ENCODE results near the gene NRL. TPM values are rescaled to one million over a fixed set of nuclear protein-coding genes. Genes with fewer than 3 reads are reported as not detected.

NRL gene
- polyA plus RNA-seq, 2 donors: 0.86 to 1.4 TPM

- Histone ChIP-seq H3K4me3 (ENCODE audit: low read depth in 1 of 2, low read length in 2 of 2) (no peak overlapping the region), H3K36me3 (ENCODE audit: control insufficient read depth in 2 of 2, insufficient read depth in 2 of 2, low read length in 1 of 2) (no peaks in the 10 kb centered on the region), H3K9me3 (ENCODE audit: control insufficient read depth in 2 of 2, insufficient read depth in 1 of 2, low read depth in 1 of 2, low read length in 1 of 2) (no peaks in the 10 kb centered on the region), H3K27me3 (ENCODE audit: control insufficient read depth in 1 of 2, insufficient read depth in 2 of 2, low read length in 2 of 2) (no peaks in the 10 kb centered on the region), H3K4me1 (ENCODE audit: control insufficient read depth in 2 of 2, insufficient read depth in 2 of 2, low read length in 1 of 2) (no peaks in the 10 kb centered on the region), H3K27ac (ENCODE audit: low read depth in 2 of 2, low read length in 1 of 2) (no peak overlapping the region)
- WGBS, 2 donors: 75 to 76% methylated on average over 4 of the region's 4 CpGs
Observed at GRCh38 chr14:24063263-24063836, 51.4 kb downstream of the NRL start.

- Histone ChIP-seq H3K4me1 (ENCODE audit: control insufficient read depth in 2 of 2, insufficient read depth in 2 of 2, low read length in 1 of 2) (no peaks in the 10 kb centered on the region), H3K27me3 (ENCODE audit: control insufficient read depth in 1 of 2, insufficient read depth in 2 of 2, low read length in 2 of 2) (no peaks in the 10 kb centered on the region), H3K27ac (ENCODE audit: low read depth in 2 of 2, low read length in 1 of 2) (no peak overlapping the region), H3K9me3 (ENCODE audit: control insufficient read depth in 2 of 2, insufficient read depth in 1 of 2, low read depth in 1 of 2, low read length in 1 of 2) (no peaks in the 10 kb centered on the region), H3K4me3 (ENCODE audit: low read depth in 1 of 2, low read length in 2 of 2) (no peak overlapping the region), H3K36me3 (ENCODE audit: control insufficient read depth in 2 of 2, insufficient read depth in 2 of 2, low read length in 1 of 2) (no peaks in the 10 kb centered on the region)
- WGBS, 2 donors: 88 to 90% methylated on average over 14 of the region's 14 CpGs
Observed at GRCh38 chr14:24062216-24062980, 52.4 kb downstream of the NRL start.

DNA sequence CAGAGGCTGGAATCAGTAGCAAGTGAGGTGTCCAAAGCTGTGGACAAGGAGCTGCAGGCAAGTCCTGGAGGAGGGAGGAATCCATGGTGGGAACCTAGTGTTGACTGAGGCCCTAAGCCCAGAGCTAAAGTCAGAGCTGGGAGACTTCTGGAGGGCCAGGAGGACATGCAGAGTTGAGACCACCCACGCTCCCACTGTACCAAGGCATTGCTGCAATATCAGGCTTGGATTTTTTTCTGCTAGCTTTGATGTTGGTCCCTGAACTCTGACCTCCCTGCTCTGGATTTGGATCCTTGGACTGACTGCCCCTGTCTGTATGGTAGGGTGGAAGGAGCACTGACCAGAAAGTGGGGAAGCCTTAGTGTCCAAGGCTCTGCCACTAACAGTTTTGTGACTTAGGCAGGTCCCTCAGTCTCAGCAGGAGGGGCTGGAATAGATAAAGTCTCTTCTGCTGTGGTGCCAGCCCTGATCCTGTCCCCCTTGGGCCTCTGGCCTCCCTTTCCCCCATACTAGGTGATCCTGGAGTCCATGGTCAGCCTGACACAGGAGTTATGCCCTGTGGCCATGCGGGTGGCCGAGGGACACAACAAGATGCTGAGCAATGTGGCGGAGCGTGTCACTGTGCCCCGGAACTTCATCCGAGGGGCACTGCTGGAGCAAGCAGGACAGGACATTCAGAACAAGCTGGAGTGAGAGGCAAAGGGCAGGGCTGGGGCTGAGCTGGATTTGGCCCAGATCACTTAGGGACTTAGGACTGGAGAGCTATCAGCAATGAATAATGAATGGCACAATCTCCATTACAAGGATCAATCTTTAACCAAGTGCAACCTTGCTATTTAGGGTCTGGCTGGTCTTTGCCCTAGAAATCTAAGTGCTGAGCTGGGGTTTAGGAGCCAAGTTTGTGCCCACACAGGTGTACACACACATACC, 53.5 kb downstream of the NRL start:
- H3K4me1 ChIP-seq (ENCODE audit: control insufficient read depth in 2 of 2, insufficient read depth in 2 of 2, low read length in 1 of 2): no peaks in the 10 kb centered on the region
- no peaks in the 10 kb centered on the region for H3K27me3 ChIP-seq (ENCODE audit: control insufficient read depth in 1 of 2, insufficient read depth in 2 of 2, low read length in 2 of 2)
- H3K4me3 ChIP-seq (ENCODE audit: low read depth in 1 of 2, low read length in 2 of 2): no peak overlapping the region
- H3K9me3 ChIP-seq (ENCODE audit: control insufficient read depth in 2 of 2, insufficient read depth in 1 of 2, low read depth in 1 of 2, low read length in 1 of 2): no peaks in the 10 kb centered on the region
- WGBS, 2 donors: 84 to 95% methylated on average over 7 of the region's 7 CpGs
- H3K27ac ChIP-seq (ENCODE audit: low read depth in 2 of 2, low read length in 1 of 2): no peak overlapping the region
- no peaks in the 10 kb centered on the region for H3K36me3 ChIP-seq (ENCODE audit: control insufficient read depth in 2 of 2, insufficient read depth in 2 of 2, low read length in 1 of 2)

- Histone ChIP-seq H3K36me3 (ENCODE audit: control insufficient read depth in 2 of 2, insufficient read depth in 2 of 2, low read length in 1 of 2) (no peaks in the 10 kb centered on the region), H3K4me3 (ENCODE audit: low read depth in 1 of 2, low read length in 2 of 2) (no peak overlapping the region), H3K9me3 (ENCODE audit: control insufficient read depth in 2 of 2, insufficient read depth in 1 of 2, low read depth in 1 of 2, low read length in 1 of 2) (no peaks in the 10 kb centered on the region), H3K27me3 (ENCODE audit: control insufficient read depth in 1 of 2, insufficient read depth in 2 of 2, low read length in 2 of 2) (no peaks in the 10 kb centered on the region), H3K27ac (ENCODE audit: low read depth in 2 of 2, low read length in 1 of 2) (no peak overlapping the region), H3K4me1 (ENCODE audit: control insufficient read depth in 2 of 2, insufficient read depth in 2 of 2, low read length in 1 of 2) (no peaks in the 10 kb centered on the region)
- WGBS, 2 donors: 85 to 94% methylated on average over 10 of the region's 10 CpGs
Observed at GRCh38 chr14:24060443-24060842, 54.3 kb downstream of the NRL start.

DNA sequence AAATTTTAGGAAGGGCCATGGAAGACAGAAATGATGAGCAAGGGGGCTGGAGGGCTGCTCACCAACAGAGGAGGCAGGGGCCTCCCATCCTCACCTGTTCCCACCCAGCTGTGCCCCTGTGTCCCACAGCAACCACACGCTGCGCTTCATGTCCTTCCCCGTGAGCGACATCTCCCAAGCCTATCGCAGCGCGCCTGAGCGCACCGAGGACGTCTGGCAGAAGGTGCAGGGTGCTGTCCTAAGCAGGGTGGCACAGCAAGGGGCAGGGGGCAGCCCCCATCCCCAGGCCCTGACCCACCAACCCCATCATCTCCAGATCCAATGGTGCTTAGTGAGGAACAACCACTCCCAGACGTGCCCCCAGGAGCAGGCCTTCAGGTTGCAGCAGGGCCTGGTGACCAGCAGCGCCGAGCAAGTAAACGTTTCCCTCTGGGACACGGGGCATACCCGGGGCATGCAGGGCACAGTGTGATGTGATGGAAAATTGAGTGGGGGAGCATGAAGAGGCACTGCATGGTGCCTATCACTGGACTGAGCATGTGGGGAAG, 54.8 kb downstream of the NRL start:
- H3K27ac ChIP-seq (ENCODE audit: low read depth in 2 of 2, low read length in 1 of 2): no peak overlapping the region
- 91 to 93% methylated on average over 16 of the region's 16 CpGs for WGBS, 2 donors
- no peak overlapping the region for H3K4me3 ChIP-seq (ENCODE audit: low read depth in 1 of 2, low read length in 2 of 2)
- no peaks in the 10 kb centered on the region for H3K4me1 ChIP-seq (ENCODE audit: control insufficient read depth in 2 of 2, insufficient read depth in 2 of 2, low read length in 1 of 2)
- no peaks in the 10 kb centered on the region for H3K27me3 ChIP-seq (ENCODE audit: control insufficient read depth in 1 of 2, insufficient read depth in 2 of 2, low read length in 2 of 2)
- no peaks in the 10 kb centered on the region for H3K9me3 ChIP-seq (ENCODE audit: control insufficient read depth in 2 of 2, insufficient read depth in 1 of 2, low read depth in 1 of 2, low read length in 1 of 2)
- peaks cover 0 to 2% of the 10 kb centered on the region in 2 donors for H3K36me3 ChIP-seq (ENCODE audit: control insufficient read depth in 2 of 2, insufficient read depth in 2 of 2, low read length in 1 of 2)

DNA sequence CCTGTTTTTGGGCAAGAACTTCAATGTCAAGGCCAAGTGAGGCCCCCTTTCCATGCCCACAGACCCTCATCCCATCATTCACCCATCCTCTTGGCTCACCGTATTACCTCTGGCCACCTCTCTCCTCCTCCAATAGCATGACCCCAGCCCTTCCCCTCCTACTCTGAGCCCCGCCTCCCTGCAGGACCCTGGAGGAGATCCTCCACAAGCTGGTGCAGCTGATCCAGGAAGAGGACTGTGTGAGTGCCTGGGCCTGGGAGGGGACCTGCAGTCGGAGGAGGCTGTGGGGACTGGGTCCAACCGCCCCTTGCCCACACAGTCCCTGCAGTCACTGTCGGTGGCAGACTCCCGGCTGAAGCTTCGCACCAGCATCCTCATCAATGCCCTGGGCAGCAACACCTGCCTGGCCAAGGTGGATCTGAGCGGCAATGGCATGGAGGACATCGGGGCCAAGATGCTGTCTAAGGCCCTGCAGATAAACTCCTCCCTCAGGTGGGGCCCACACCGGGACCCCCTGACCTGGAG, 55.7 kb downstream of the NRL start:
- H3K9me3 ChIP-seq (ENCODE audit: control insufficient read depth in 2 of 2, insufficient read depth in 1 of 2, low read depth in 1 of 2, low read length in 1 of 2): no peaks in the 10 kb centered on the region
- WGBS, 2 donors: 80 to 93% methylated on average over 10 of the region's 10 CpGs
- H3K27ac ChIP-seq (ENCODE audit: low read depth in 2 of 2, low read length in 1 of 2): no peak overlapping the region
- peaks cover 0 to 4% of the 10 kb centered on the region in 2 donors for H3K36me3 ChIP-seq (ENCODE audit: control insufficient read depth in 2 of 2, insufficient read depth in 2 of 2, low read length in 1 of 2)
- no peaks in the 10 kb centered on the region for H3K27me3 ChIP-seq (ENCODE audit: control insufficient read depth in 1 of 2, insufficient read depth in 2 of 2, low read length in 2 of 2)
- H3K4me1 ChIP-seq (ENCODE audit: control insufficient read depth in 2 of 2, insufficient read depth in 2 of 2, low read length in 1 of 2): no peaks in the 10 kb centered on the region
- no peak overlapping the region for H3K4me3 ChIP-seq (ENCODE audit: low read depth in 1 of 2, low read length in 2 of 2)

DNA sequence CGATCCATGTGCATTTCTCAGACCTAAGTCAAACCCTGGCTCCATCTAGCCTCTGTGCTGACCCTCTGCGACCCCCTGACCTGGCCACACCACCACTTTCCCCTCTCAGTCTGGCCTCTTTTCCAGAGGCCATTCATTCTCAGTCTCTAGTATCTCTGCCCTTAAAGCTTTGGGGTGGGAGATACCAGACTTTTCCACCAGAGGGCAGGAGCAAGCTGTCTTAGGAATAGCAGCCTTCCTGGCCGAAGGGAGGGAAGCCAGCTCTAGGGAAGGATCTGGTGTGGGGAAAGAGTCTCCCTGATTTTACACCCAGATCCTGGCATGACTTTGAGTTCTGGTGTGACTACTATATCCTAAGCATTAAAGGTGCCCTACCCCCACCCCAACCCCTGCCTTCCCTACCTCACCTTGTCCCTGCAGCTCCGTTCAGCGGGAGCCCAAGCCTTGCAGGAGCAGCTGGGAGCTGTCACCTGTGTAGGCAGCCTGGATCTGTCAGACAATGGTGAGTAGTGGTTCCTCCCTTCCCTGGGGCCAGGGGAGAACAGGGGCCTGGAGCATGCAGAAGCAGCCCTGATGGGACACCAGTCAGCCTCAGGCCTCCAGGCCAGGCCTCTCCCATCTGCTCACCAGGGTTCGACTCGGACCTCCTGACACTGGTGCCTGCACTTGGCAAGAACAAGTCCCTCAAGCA, 56.3 kb downstream of the NRL start:
- H3K9me3 ChIP-seq (ENCODE audit: control insufficient read depth in 2 of 2, insufficient read depth in 1 of 2, low read depth in 1 of 2, low read length in 1 of 2): no peaks in the 10 kb centered on the region
- peaks cover 0 to 4% of the 10 kb centered on the region in 2 donors for H3K4me1 ChIP-seq (ENCODE audit: control insufficient read depth in 2 of 2, insufficient read depth in 2 of 2, low read length in 1 of 2)
- H3K4me3 ChIP-seq (ENCODE audit: low read depth in 1 of 2, low read length in 2 of 2): no peak overlapping the region
- 45 to 56% methylated on average over 7 of the region's 7 CpGs for WGBS, 2 donors
- H3K27me3 ChIP-seq (ENCODE audit: control insufficient read depth in 1 of 2, insufficient read depth in 2 of 2, low read length in 2 of 2): no peaks in the 10 kb centered on the region
- no peak overlapping the region for H3K27ac ChIP-seq (ENCODE audit: low read depth in 2 of 2, low read length in 1 of 2)
- H3K36me3 ChIP-seq (ENCODE audit: control insufficient read depth in 2 of 2, insufficient read depth in 2 of 2, low read length in 1 of 2): peaks cover 0 to 4% of the 10 kb centered on the region in 2 donors

- H3K4me3 ChIP-seq (ENCODE audit: low read depth in 1 of 2, low read length in 2 of 2): no peak overlapping the region
- WGBS, 2 donors: 50 to 69% methylated on average over 13 to 14 of the region's 14 CpGs
- H3K36me3 ChIP-seq (ENCODE audit: control insufficient read depth in 2 of 2, insufficient read depth in 2 of 2, low read length in 1 of 2): peaks cover 0 to 4% of the 10 kb centered on the region in 2 donors
- no peaks in the 10 kb centered on the region for H3K9me3 ChIP-seq (ENCODE audit: control insufficient read depth in 2 of 2, insufficient read depth in 1 of 2, low read depth in 1 of 2, low read length in 1 of 2)
- no peaks in the 10 kb centered on the region for H3K27me3 ChIP-seq (ENCODE audit: control insufficient read depth in 1 of 2, insufficient read depth in 2 of 2, low read length in 2 of 2)
- H3K4me1 ChIP-seq (ENCODE audit: control insufficient read depth in 2 of 2, insufficient read depth in 2 of 2, low read length in 1 of 2): peaks cover under 1 to 4% of the 10 kb centered on the region in 2 donors
- no peak overlapping the region for H3K27ac ChIP-seq (ENCODE audit: low read depth in 2 of 2, low read length in 1 of 2)
Observed at GRCh38 chr14:24057867-24058259, 56.9 kb downstream of the NRL start.

DNA sequence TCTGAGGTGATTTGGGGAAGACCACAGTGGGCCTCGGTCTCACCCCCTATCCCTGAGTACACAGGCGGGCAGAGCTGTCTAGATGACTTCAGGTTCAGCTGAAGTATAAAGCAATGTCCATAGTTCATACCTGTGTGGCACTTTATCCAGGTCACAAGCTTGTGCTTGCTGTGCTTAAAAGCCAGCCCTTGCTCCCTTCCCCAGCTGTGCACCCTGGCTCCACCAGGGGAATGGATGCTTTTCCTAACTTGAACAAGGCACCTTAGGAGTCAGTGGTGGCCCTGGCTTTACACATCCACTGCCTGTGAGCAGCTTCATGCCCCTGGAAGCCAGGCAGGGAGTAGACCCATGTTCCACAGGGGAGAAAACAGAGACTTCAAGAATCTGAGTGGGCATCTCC, 57.5 kb downstream of the NRL start:
- Histone ChIP-seq H3K27ac (ENCODE audit: low read depth in 2 of 2, low read length in 1 of 2) (no peak overlapping the region), H3K36me3 (ENCODE audit: control insufficient read depth in 2 of 2, insufficient read depth in 2 of 2, low read length in 1 of 2) (peaks cover 0 to 4% of the 10 kb centered on the region in 2 donors), H3K4me3 (ENCODE audit: low read depth in 1 of 2, low read length in 2 of 2) (no peak overlapping the region), H3K4me1 (ENCODE audit: control insufficient read depth in 2 of 2, insufficient read depth in 2 of 2, low read length in 1 of 2) (peaks cover 3 to 8% of the 10 kb centered on the region in 2 donors), H3K27me3 (ENCODE audit: control insufficient read depth in 1 of 2, insufficient read depth in 2 of 2, low read length in 2 of 2) (no peaks in the 10 kb centered on the region), H3K9me3 (ENCODE audit: control insufficient read depth in 2 of 2, insufficient read depth in 1 of 2, low read depth in 1 of 2, low read length in 1 of 2) (no peaks in the 10 kb centered on the region)
- WGBS, 2 donors: 77 to 81% methylated on average over 2 of the region's 2 CpGs
